OCI-LY7 (cell line): Measurements from ENCODE around the gene CAV3.

ENCODE experiments used
- CTCF ChIP-seq: fragments of 200-600 bp; sonication (generic); conservative IDR thresholded peaks from 2 replicates; pipeline ENCODE4 v1.5.1; 2014; ENCODE audit warnings: mild to moderate bottlenecking, antibody characterized with exemption, low read length, moderate library complexity, mixed read lengths
- EZH2phosphoT487 ChIP-seq: fragments of 200-600 bp; sonication (generic); IDR thresholded peaks from 2 replicates; pipeline ENCODE4 v1.6.1; 2018; ENCODE audit warnings: low read depth, borderline replicate concordance, mild to moderate bottlenecking, mixed run types, antibody characterized with exemption, low read length, moderate library complexity, mixed read lengths

GRCh38 chr3:8767667-8768363 is 34.2 kb downstream of the CAV3 start:
- TF ChIP-seq CTCF (no peak), EZH2phosphoT487 (no peak)
